HEK293 (cell line): ENCODE measurements around the gene HINFP.

Experiments used
- CTCF ChIA-PET: fragments of 350-600 bp; formaldehyde crosslinking; extraction: SDS; loops from one replicate; lab custom pipeline; 2021; ENCODE audit warnings: antibody characterized with exemption; lab: Yijun Ruan, JAX
- POLR2A ChIA-PET: fragments of 300-600 bp; formaldehyde crosslinking; extraction: SDS; loops from one replicate; lab custom pipeline; 2020; ENCODE audit warnings: antibody characterized with exemption, inconsistent platforms; lab: Yijun Ruan, JAX
- H3K27ac ChIP-seq: fragments of 200-500 bp; sonication (Bioruptor generic); 2 replicates; pipeline ENCODE4 v1.5.1; 2014; ENCODE audit warnings: low read depth, low read length, control low read depth, inconsistent platforms; ENCODE audit errors: extremely low read depth
- H3K36me3 ChIP-seq, 2 experiments: fragments of 200-500 bp in 1 of 2; sonication (Bioruptor generic) in 1 of 2; 1 replicate in 1 of 2; 2 replicates in 1 of 2; pipeline ENCODE4 v1.5.1; 2014 to 2017; ENCODE audit warnings: inconsistent platforms in 2 of 2, low read length in 2 of 2; ENCODE audit not compliant: control insufficient read depth in 2 of 2, insufficient read depth in 1 of 2
- H3K4me1 ChIP-seq: fragments of 200-500 bp; sonication (Bioruptor generic); 2 replicates; pipeline ENCODE4 v1.5.1; 2014; ENCODE audit warnings: mild to moderate bottlenecking, low read length, inconsistent platforms; ENCODE audit not compliant: control insufficient read depth, insufficient read depth
- H3K4me3 ChIP-seq: 2 replicates; pipeline ENCODE4 v1.5.1; 2011; ENCODE audit warnings: low read depth, mild to moderate bottlenecking, control low read depth, low read length, moderate library complexity
- H3K9me3 ChIP-seq: fragments of 200-500 bp; sonication (Bioruptor generic); 2 replicates; pipeline ENCODE4 v1.5.1; 2014; ENCODE audit warnings: low read depth, low read length, inconsistent platforms; ENCODE audit not compliant: control insufficient read depth, insufficient read depth
- BCL6B ChIP-seq: fragments of 450-650 bp; formaldehyde crosslinking; IDR thresholded peaks from 2 replicates; pipeline ENCODE4 v1.5.1; 2017; ENCODE audit warnings: missing biosample characterization, missing genetic modification characterization
- KLF1 ChIP-seq: fragments of 450-650 bp; formaldehyde crosslinking; IDR thresholded peaks from 2 replicates; pipeline ENCODE4 v1.5.1; 2016; ENCODE audit warnings: missing biosample characterization, missing genetic modification characterization
- MYNN ChIP-seq: fragments of 450-650 bp; formaldehyde crosslinking; IDR thresholded peaks from 2 replicates; pipeline ENCODE4 v1.5.1; 2016; ENCODE audit warnings: missing biosample characterization, missing genetic modification characterization, borderline replicate concordance
- OSR2 ChIP-seq: fragments of 450-650 bp; formaldehyde crosslinking; IDR thresholded peaks from 2 replicates; pipeline ENCODE4 v1.5.1; 2016; ENCODE audit warnings: missing biosample characterization, missing genetic modification characterization
- PATZ1 ChIP-seq: fragments of 450-650 bp; formaldehyde crosslinking; IDR thresholded peaks from 2 replicates; pipeline ENCODE4 v1.5.1; 2016; ENCODE audit warnings: missing biosample characterization, missing genetic modification characterization
- PRDM10 ChIP-seq: fragments of 450-650 bp; formaldehyde crosslinking; IDR thresholded peaks from 2 replicates; pipeline ENCODE4 v1.5.1; 2016; ENCODE audit warnings: missing biosample characterization, missing genetic modification characterization
- SP3 ChIP-seq: fragments of 450-650 bp; formaldehyde crosslinking; IDR thresholded peaks from 2 replicates; pipeline ENCODE4 v1.5.1; 2016; ENCODE audit warnings: missing biosample characterization, missing genetic modification characterization
- WT1 ChIP-seq: fragments of 450-650 bp; formaldehyde crosslinking; IDR thresholded peaks from 2 replicates; pipeline ENCODE4 v1.5.1; 2016; ENCODE audit warnings: missing biosample characterization, missing genetic modification characterization
- YY2 ChIP-seq: fragments of 450-650 bp; formaldehyde crosslinking; IDR thresholded peaks from 2 replicates; pipeline ENCODE4 v1.5.1; 2016; ENCODE audit warnings: missing biosample characterization, missing genetic modification characterization
- ZBTB48 ChIP-seq: fragments of 450-650 bp; formaldehyde crosslinking; IDR thresholded peaks from 2 replicates; pipeline ENCODE4 v1.5.1; 2016; ENCODE audit warnings: missing biosample characterization, missing genetic modification characterization
- ZBTB49 ChIP-seq: fragments of 450-650 bp; formaldehyde crosslinking; IDR thresholded peaks from 2 replicates; pipeline ENCODE4 v1.5.1; 2016; ENCODE audit warnings: missing biosample characterization, missing genetic modification characterization, low read depth
- ZFP37 ChIP-seq: fragments of 450-650 bp; formaldehyde crosslinking; IDR thresholded peaks from 2 replicates; pipeline ENCODE4 v1.5.1; 2016; ENCODE audit warnings: missing biosample characterization, missing genetic modification characterization
- ZIC2 ChIP-seq: fragments of 450-650 bp; formaldehyde crosslinking; IDR thresholded peaks from 2 replicates; pipeline ENCODE4 v1.5.1; 2016; ENCODE audit warnings: missing biosample characterization, missing genetic modification characterization
- ZNF121 ChIP-seq: fragments of 450-650 bp; formaldehyde crosslinking; IDR thresholded peaks from 2 replicates; pipeline ENCODE4 v1.5.1; 2016; ENCODE audit warnings: missing biosample characterization, missing genetic modification characterization
- ZNF248 ChIP-seq: fragments of 450-650 bp; formaldehyde crosslinking; IDR thresholded peaks from 2 replicates; pipeline ENCODE4 v1.5.1; 2017; ENCODE audit warnings: missing biosample characterization, missing genetic modification characterization
- ZNF324 ChIP-seq: fragments of 450-650 bp; formaldehyde crosslinking; IDR thresholded peaks from 2 replicates; pipeline ENCODE4 v1.5.1; 2016; ENCODE audit warnings: missing biosample characterization, missing genetic modification characterization
- ZNF433 ChIP-seq: fragments of 450-650 bp; formaldehyde crosslinking; IDR thresholded peaks from 2 replicates; pipeline ENCODE4 v1.5.1; 2016; ENCODE audit warnings: missing biosample characterization, missing genetic modification characterization, low read depth
- ZNF488 ChIP-seq: fragments of 450-650 bp; formaldehyde crosslinking; IDR thresholded peaks from 2 replicates; pipeline ENCODE4 v1.5.1; 2016; ENCODE audit warnings: missing biosample characterization, missing genetic modification characterization
- ZNF514 ChIP-seq: fragments of 450-650 bp; formaldehyde crosslinking; IDR thresholded peaks from 2 replicates; pipeline ENCODE4 v1.5.1; 2016; ENCODE audit warnings: missing biosample characterization, missing genetic modification characterization
- ZNF521 ChIP-seq: fragments of 450-650 bp; formaldehyde crosslinking; IDR thresholded peaks from 2 replicates; pipeline ENCODE4 v1.5.1; 2017; ENCODE audit warnings: missing biosample characterization, mild to moderate bottlenecking, missing genetic modification characterization
- ZNF558 ChIP-seq: fragments of 450-650 bp; formaldehyde crosslinking; IDR thresholded peaks from 2 replicates; pipeline ENCODE4 v1.5.1; 2016; ENCODE audit warnings: missing biosample characterization, missing genetic modification characterization
- ZNF626 ChIP-seq: fragments of 450-650 bp; sonication (Bioruptor Pico); formaldehyde crosslinking; IDR thresholded peaks from 2 replicates; pipeline ENCODE4 v1.5.1; 2018; ENCODE audit warnings: missing biosample characterization, missing genetic modification characterization, inconsistent platforms
- ZNF670 ChIP-seq: fragments of 450-650 bp; formaldehyde crosslinking; IDR thresholded peaks from 2 replicates; pipeline ENCODE4 v1.5.1; 2016; ENCODE audit warnings: missing biosample characterization, missing genetic modification characterization, low read depth
- ZNF76 ChIP-seq: fragments of 450-650 bp; formaldehyde crosslinking; IDR thresholded peaks from 2 replicates; pipeline ENCODE4; 2016; ENCODE audit warnings: low read depth, missing biosample characterization, missing genetic modification characterization, borderline replicate concordance
- ZNF792 ChIP-seq: fragments of 450-650 bp; formaldehyde crosslinking; IDR thresholded peaks from 2 replicates; pipeline ENCODE4 v1.5.1; 2016; ENCODE audit warnings: missing biosample characterization, missing genetic modification characterization
- ZSCAN4 ChIP-seq: fragments of 450-650 bp; formaldehyde crosslinking; IDR thresholded peaks from 2 replicates; pipeline ENCODE4 v1.5.1; 2017; ENCODE audit warnings: missing biosample characterization, missing genetic modification characterization

Gene HINFP

GRCh38 chr11:119149018-119149785 lies 27.8 kb downstream of the HINFP start, which contains the start of gene ABCG4:
TSS of gene ABCG4 (plus strand) at chr11:119149052. CDS start at chr11:119149966, 914 bp downstream.
- Histone ChIP-seq H3K27ac (no peak within 1 kb of the TSS; the same call in 1 of the 2 replicates), H3K4me3 (peak within 1 kb of the TSS; percentile 56), H3K4me1 (no peaks in the 10 kb centered on the region), H3K36me3 (peaks cover 0 to 8% of the 10 kb centered on the region in 2 experiments; a peak in 1 of 3 replicates), H3K9me3 (no peaks in the 10 kb centered on the region)
- ChIA-PET POLR2A (interaction anchor here (1.0 to 1.8 kb wide), 2 partner anchors 20 to 168 kb away, joined by 3 to 6 read pairs; partner anchors contain the start of gene MCAM), CTCF (interaction anchor here (0.7 to 1.0 kb wide), 3 partner anchors 20 to 158 kb away, joined by 3 to 4 read pairs (median 3); partner anchors contain the start of gene CBL)
- TF ChIP-seq ZNF626 (tag by site-specific recombination) (no peak), ZNF792 (tag by site-specific recombination) (no peak), PATZ1 (tag by site-specific recombination) (peak; percentile 62), PRDM10 (tag by site-specific recombination) (peak; percentile 63), OSR2 (tag by site-specific recombination) (no peak), ZNF670 (tag by site-specific recombination) (no peak), ZBTB48 (tag by site-specific recombination) (peak; percentile 78), ZSCAN4 (tag by site-specific recombination) (no peak), YY2 (tag by site-specific recombination) (no peak), ZNF514 (tag by site-specific recombination) (no peak), ZNF121 (tag by site-specific recombination) (no peak), ZNF76 (tag by site-specific recombination) (no peak), ZFP37 (no peak), ZNF521 (no peak), ZNF558 (tag by site-specific recombination) (no peak), ZNF433 (no peak), SP3 (tag by site-specific recombination) (peak; percentile 26; the same call in 1 of the 2 replicates), ZBTB49 (no peak), ZNF248 (no peak), ZIC2 (tag by site-specific recombination) (peak; percentile 79), ZNF324 (tag by site-specific recombination) (no peak), KLF1 (tag by site-specific recombination) (peak; percentile 64), BCL6B (no peak), WT1 (tag by site-specific recombination) (peak; percentile 47; the same call in 1 of the 2 replicates), ZNF488 (tag by site-specific recombination) (no peak), MYNN (no peak)
